ENCODE measurements around the gene LRRIQ4.

LRRIQ4 gene

GRCh38 chr3:169869484-169870220 is 57.0 kb downstream of the LRRIQ4 start, which contains the start of gene LRRC31:
Gene LRRC31, minus strand, starts transcription at chr3:169869935. Its CDS starts 128 bp downstream, at chr3:169869807.
- Histone ChIP-seq H3K79me2 (no peaks in the 10 kb centered on the region), H3K36me3 (ENCODE audit: control insufficient read depth, insufficient read depth, low read length) (no peaks in the 10 kb centered on the region), H3K4me2 (ENCODE audit: low read length) (no peak within 1 kb of the TSS), H3K4me1 (no peaks in the 10 kb centered on the region), H3K9ac (no peak within 1 kb of the TSS), H3K4me3 (ENCODE audit: low read depth, low read length) (no peak within 1 kb of the TSS), H3K27me3 (ENCODE audit: control insufficient read depth, insufficient read depth, low read length) (no peaks in the 10 kb centered on the region), H3K9me3 (ENCODE audit: control insufficient read depth, low read length) (no peaks in the 10 kb centered on the region), H2AFZ (no peak within 1 kb of the TSS), H3K27ac (no peak within 1 kb of the TSS)
- TF ChIP-seq CTCF (IDR thresholded peaks at IDR 0.05): no peak

GRCh38 chr3:169871129-169871886 is 58.6 kb downstream of the LRRIQ4 start:
- Histone ChIP-seq H3K27ac (no peak overlapping the region), H3K27me3 (ENCODE audit: control insufficient read depth, insufficient read depth, low read length) (no peaks in the 10 kb centered on the region), H3K4me2 (ENCODE audit: low read length) (no peak overlapping the region), H3K4me1 (no peaks in the 10 kb centered on the region), H2AFZ (no peak overlapping the region), H3K9ac (no peak overlapping the region), H3K4me3 (ENCODE audit: low read depth, low read length) (no peak overlapping the region), H3K36me3 (ENCODE audit: control insufficient read depth, insufficient read depth, low read length) (no peaks in the 10 kb centered on the region), H3K79me2 (no peaks in the 10 kb centered on the region), H3K9me3 (ENCODE audit: control insufficient read depth, low read length) (no peaks in the 10 kb centered on the region)
- no peak for TF ChIP-seq CTCF (IDR thresholded peaks at IDR 0.05)

GRCh38 chr3:169879013-169879557 is 66.4 kb downstream of the LRRIQ4 start:
- TF ChIP-seq CTCF (IDR thresholded peaks at IDR 0.05): no peak
- H3K9me3 ChIP-seq (ENCODE audit: control insufficient read depth, low read length): no peaks in the 10 kb centered on the region
- no peaks in the 10 kb centered on the region for H3K36me3 ChIP-seq (ENCODE audit: control insufficient read depth, insufficient read depth, low read length)
- no peak overlapping the region for H2AFZ ChIP-seq
- H3K4me1 ChIP-seq: no peaks in the 10 kb centered on the region
- H3K27ac ChIP-seq: no peak overlapping the region
- no peak overlapping the region for H3K4me2 ChIP-seq (ENCODE audit: low read length)
- no peaks in the 10 kb centered on the region for H3K79me2 ChIP-seq
- no peak overlapping the region for H3K9ac ChIP-seq
- no peaks in the 10 kb centered on the region for H3K27me3 ChIP-seq (ENCODE audit: control insufficient read depth, insufficient read depth, low read length)
- no peak overlapping the region for H3K4me3 ChIP-seq (ENCODE audit: low read depth, low read length)

- TF ChIP-seq CTCF (IDR thresholded peaks at IDR 0.05): no peak
- no peaks in the 10 kb centered on the region for H3K4me1 ChIP-seq
Observed at GRCh38 chr3:169879845-169880575, 67.3 kb downstream of the LRRIQ4 start.

More at GRCh38 chr3:169879845-169880575, 67.3 kb downstream of the LRRIQ4 start:
- H3K27ac ChIP-seq: no peak overlapping the region
- no peaks in the 10 kb centered on the region for H3K36me3 ChIP-seq (ENCODE audit: control insufficient read depth, insufficient read depth, low read length)
- no peak overlapping the region for H2AFZ ChIP-seq
- H3K4me2 ChIP-seq (ENCODE audit: low read length): no peak overlapping the region
- H3K79me2 ChIP-seq: no peaks in the 10 kb centered on the region
- no peaks in the 10 kb centered on the region for H3K27me3 ChIP-seq (ENCODE audit: control insufficient read depth, insufficient read depth, low read length)
- no peak overlapping the region for H3K9ac ChIP-seq
- no peak overlapping the region for H3K4me3 ChIP-seq (ENCODE audit: low read depth, low read length)
- no peaks in the 10 kb centered on the region for H3K9me3 ChIP-seq (ENCODE audit: control insufficient read depth, low read length)
